SK-N-SH treated with all-trans-retinoic acid at 6 μM for 48 hours (cell line): Measurements from ENCODE around the gene NXPE4.

Experiments
- ATAC-seq: fragments of 200-7000 bp; cut with Tn5 transposase; 3 replicates; pipeline ENCODE4 v1.9.1; 2020; ENCODE audit warnings: mild to moderate bottlenecking, moderate library complexity
- BACH2 ChIP-seq: fragments of 250-450 bp; sonication (Bioruptor Pico); IDR thresholded peaks from 2 replicates; pipeline ENCODE4 v1.9.0; 2021; ENCODE audit warnings: mild to moderate bottlenecking, borderline replicate concordance
- ESRRG ChIP-seq: fragments of 250-450 bp; sonication (Bioruptor Pico); IDR thresholded peaks from 2 replicates; pipeline ENCODE4 v1.6.1; 2021; ENCODE audit warnings: mild to moderate bottlenecking
- ISL1 ChIP-seq: fragments of 250-450 bp; sonication (Bioruptor Pico); IDR thresholded peaks from 2 replicates; pipeline ENCODE4 v2.1.2; 2022; ENCODE audit warnings: mild to moderate bottlenecking, moderate library complexity
- RARB ChIP-seq: fragments of 250-450 bp; sonication (Bioruptor Pico); IDR thresholded peaks from 2 replicates; pipeline ENCODE4 v1.8.0; 2021; ENCODE audit warnings: mild to moderate bottlenecking, moderate library complexity
- SNAI2 ChIP-seq: fragments of 250-450 bp; sonication (Bioruptor Pico); IDR thresholded peaks from 2 replicates; pipeline ENCODE4 v1.5.0; 2020; ENCODE audit warnings: mild to moderate bottlenecking, moderate library complexity
- TOX ChIP-seq: fragments of 250-450 bp; sonication (Bioruptor Pico); IDR thresholded peaks from 2 replicates; pipeline ENCODE4 v1.8.0; 2021; ENCODE audit warnings: mild to moderate bottlenecking, moderate library complexity, borderline replicate concordance
- ZC3H10 ChIP-seq: fragments of 250-450 bp; sonication (Bioruptor Pico); IDR thresholded peaks from 2 replicates; pipeline ENCODE4 v1.5.1; 2021; ENCODE audit warnings: mild to moderate bottlenecking, moderate library complexity
- ZFP3 ChIP-seq: fragments of 250-450 bp; sonication (Bioruptor Pico); IDR thresholded peaks from 2 replicates; pipeline ENCODE4 v1.5.0; 2020; ENCODE audit warnings: mild to moderate bottlenecking, moderate library complexity
- ZFP30 ChIP-seq: fragments of 450-650 bp; formaldehyde crosslinking; IDR thresholded peaks from 2 replicates; pipeline ENCODE4 v1.5.0; 2022; ENCODE audit warnings: mild to moderate bottlenecking, moderate library complexity
- ZNF565 ChIP-seq: fragments of 450-650 bp; formaldehyde crosslinking; conservative IDR thresholded peaks from 2 replicates; pipeline ENCODE4 v1.5.0; 2020; ENCODE audit warnings: low read depth, mild to moderate bottlenecking, moderate library complexity
- ZNF70 ChIP-seq: fragments of 450-650 bp; formaldehyde crosslinking; IDR thresholded peaks from 2 replicates; pipeline ENCODE4 v1.5.0; 2020; ENCODE audit warnings: mild to moderate bottlenecking, moderate library complexity
- ZNF8 ChIP-seq: fragments of 450-650 bp; formaldehyde crosslinking; IDR thresholded peaks from 2 replicates; pipeline ENCODE4 v1.5.0; 2020; ENCODE audit warnings: mild to moderate bottlenecking, moderate library complexity
- TF ChIP-seq, protein P1 (sequence below): fragments of 250-450 bp; sonication (Bioruptor Pico); IDR thresholded peaks from 2 replicates; pipeline ENCODE4 v1.8.0; 2020; ENCODE audit warnings: mild to moderate bottlenecking, moderate library complexity, borderline replicate concordance
- TF ChIP-seq, protein P2 (sequence below): fragments of 250-450 bp; sonication (Bioruptor Pico); IDR thresholded peaks from 2 replicates; pipeline ENCODE4 v1.5.1; 2021; ENCODE audit warnings: mild to moderate bottlenecking, moderate library complexity
- TF ChIP-seq, protein P3 (sequence below): fragments of 250-450 bp; sonication (Bioruptor Pico); IDR thresholded peaks from 2 replicates; pipeline ENCODE4 v1.8.0; 2021; ENCODE audit warnings: low read depth, mild to moderate bottlenecking, moderate library complexity, borderline replicate concordance
- TF ChIP-seq, protein P4 (sequence below): fragments of 250-450 bp; sonication (Bioruptor Pico); IDR thresholded peaks from 2 replicates; pipeline ENCODE4 v1.5.0; 2020; ENCODE audit warnings: mild to moderate bottlenecking, moderate library complexity

The NXPE4 gene

DNA sequence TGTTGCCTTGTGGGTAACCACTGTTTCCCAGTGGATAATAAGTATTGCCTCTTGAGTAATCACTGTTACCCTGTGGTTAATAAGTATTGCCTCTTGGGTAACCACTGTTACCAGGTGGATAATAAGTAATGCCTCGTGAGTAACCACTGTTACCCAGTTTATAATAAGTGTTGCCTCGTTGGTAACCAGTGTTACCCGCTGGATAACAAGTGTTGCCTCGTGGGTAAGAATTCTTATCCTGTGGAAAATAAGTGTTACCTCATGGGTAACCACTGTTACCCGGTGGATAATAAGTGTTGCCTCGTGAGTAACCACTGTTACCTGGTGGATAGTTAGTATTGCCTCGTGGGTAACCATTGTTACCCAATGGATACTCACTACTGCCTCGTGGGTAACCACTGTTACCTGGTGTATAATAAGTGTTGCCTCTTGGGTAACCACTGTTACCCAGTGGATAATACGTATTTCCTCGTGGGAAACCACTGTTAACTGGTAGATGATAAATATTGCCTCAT lies 24.1 kb upstream of the NXPE4 start:
- no peak for ATAC-seq
- TF ChIP-seq ZFP3 (CRISPR knock-in tag) = no peak
- TF ChIP-seq, protein P1, sequence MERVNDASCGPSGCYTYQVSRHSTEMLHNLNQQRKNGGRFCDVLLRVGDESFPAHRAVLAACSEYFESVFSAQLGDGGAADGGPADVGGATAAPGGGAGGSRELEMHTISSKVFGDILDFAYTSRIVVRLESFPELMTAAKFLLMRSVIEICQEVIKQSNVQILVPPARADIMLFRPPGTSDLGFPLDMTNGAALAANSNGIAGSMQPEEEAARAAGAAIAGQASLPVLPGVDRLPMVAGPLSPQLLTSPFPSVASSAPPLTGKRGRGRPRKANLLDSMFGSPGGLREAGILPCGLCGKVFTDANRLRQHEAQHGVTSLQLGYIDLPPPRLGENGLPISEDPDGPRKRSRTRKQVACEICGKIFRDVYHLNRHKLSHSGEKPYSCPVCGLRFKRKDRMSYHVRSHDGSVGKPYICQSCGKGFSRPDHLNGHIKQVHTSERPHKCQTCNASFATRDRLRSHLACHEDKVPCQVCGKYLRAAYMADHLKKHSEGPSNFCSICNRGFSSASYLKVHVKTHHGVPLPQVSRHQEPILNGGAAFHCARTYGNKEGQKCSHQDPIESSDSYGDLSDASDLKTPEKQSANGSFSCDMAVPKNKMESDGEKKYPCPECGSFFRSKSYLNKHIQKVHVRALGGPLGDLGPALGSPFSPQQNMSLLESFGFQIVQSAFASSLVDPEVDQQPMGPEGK (CRISPR knock-in tag) = no peak
- no peak for TF ChIP-seq ZNF8 (CRISPR knock-in tag)

DNA sequence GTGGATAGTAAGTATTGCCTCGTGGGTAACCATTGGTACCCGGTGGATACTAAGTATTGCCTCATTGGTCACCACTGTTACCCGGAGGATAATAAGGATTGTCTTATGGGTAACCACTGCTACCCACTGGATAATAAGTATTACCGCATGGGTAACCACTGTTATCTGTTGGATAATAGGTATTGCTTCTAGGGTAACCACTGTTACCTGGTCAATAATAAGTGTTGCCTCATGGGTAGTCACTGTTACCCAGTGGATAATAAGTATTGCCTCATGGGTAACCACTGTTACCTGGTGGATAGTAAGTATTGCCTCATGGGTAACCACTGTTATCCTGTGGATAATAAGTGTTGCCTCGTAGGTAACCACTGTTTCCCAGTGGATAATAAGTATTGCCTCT lies 22.6 kb upstream of the NXPE4 start:
- ATAC-seq = no peak
- TF ChIP-seq ESRRG (no peak), TOX (CRISPR knock-in tag) (no peak), ISL1 (CRISPR knock-in tag) (no peak), ZNF8 (CRISPR knock-in tag) (no peak), ZFP30 (CRISPR knock-in tag) (no peak), ZC3H10 (no peak), SNAI2 (CRISPR knock-in tag) (no peak), ZNF70 (CRISPR knock-in tag) (no peak), ZNF565 (CRISPR knock-in tag) (no peak), RARB (CRISPR knock-in tag) (no peak), ZFP3 (CRISPR knock-in tag) (no peak)
- TF ChIP-seq, protein P2, sequence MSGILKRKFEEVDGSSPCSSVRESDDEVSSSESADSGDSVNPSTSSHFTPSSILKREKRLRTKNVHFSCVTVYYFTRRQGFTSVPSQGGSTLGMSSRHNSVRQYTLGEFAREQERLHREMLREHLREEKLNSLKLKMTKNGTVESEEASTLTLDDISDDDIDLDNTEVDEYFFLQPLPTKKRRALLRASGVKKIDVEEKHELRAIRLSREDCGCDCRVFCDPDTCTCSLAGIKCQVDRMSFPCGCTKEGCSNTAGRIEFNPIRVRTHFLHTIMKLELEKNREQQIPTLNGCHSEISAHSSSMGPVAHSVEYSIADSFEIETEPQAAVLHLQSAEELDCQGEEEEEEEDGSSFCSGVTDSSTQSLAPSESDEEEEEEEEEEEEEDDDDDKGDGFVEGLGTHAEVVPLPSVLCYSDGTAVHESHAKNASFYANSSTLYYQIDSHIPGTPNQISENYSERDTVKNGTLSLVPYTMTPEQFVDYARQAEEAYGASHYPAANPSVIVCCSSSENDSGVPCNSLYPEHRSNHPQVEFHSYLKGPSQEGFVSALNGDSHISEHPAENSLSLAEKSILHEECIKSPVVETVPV (CRISPR knock-in tag) = no peak
- TF ChIP-seq, protein P3, sequence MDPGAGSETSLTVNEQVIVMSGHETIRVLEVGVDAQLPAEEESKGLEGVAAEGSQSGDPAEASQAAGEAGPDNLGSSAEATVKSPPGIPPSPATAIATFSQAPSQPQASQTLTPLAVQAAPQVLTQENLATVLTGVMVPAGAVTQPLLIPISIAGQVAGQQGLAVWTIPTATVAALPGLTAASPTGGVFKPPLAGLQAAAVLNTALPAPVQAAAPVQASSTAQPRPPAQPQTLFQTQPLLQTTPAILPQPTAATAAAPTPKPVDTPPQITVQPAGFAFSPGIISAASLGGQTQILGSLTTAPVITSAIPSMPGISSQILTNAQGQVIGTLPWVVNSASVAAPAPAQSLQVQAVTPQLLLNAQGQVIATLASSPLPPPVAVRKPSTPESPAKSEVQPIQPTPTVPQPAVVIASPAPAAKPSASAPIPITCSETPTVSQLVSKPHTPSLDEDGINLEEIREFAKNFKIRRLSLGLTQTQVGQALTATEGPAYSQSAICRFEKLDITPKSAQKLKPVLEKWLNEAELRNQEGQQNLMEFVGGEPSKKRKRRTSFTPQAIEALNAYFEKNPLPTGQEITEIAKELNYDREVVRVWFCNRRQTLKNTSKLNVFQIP (CRISPR knock-in tag) = no peak
- TF ChIP-seq, protein P4, sequence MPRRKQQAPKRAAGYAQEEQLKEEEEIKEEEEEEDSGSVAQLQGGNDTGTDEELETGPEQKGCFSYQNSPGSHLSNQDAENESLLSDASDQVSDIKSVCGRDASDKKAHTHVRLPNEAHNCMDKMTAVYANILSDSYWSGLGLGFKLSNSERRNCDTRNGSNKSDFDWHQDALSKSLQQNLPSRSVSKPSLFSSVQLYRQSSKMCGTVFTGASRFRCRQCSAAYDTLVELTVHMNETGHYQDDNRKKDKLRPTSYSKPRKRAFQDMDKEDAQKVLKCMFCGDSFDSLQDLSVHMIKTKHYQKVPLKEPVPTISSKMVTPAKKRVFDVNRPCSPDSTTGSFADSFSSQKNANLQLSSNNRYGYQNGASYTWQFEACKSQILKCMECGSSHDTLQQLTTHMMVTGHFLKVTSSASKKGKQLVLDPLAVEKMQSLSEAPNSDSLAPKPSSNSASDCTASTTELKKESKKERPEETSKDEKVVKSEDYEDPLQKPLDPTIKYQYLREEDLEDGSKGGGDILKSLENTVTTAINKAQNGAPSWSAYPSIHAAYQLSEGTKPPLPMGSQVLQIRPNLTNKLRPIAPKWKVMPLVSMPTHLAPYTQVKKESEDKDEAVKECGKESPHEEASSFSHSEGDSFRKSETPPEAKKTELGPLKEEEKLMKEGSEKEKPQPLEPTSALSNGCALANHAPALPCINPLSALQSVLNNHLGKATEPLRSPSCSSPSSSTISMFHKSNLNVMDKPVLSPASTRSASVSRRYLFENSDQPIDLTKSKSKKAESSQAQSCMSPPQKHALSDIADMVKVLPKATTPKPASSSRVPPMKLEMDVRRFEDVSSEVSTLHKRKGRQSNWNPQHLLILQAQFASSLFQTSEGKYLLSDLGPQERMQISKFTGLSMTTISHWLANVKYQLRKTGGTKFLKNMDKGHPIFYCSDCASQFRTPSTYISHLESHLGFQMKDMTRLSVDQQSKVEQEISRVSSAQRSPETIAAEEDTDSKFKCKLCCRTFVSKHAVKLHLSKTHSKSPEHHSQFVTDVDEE (CRISPR knock-in tag) = no peak

DNA sequence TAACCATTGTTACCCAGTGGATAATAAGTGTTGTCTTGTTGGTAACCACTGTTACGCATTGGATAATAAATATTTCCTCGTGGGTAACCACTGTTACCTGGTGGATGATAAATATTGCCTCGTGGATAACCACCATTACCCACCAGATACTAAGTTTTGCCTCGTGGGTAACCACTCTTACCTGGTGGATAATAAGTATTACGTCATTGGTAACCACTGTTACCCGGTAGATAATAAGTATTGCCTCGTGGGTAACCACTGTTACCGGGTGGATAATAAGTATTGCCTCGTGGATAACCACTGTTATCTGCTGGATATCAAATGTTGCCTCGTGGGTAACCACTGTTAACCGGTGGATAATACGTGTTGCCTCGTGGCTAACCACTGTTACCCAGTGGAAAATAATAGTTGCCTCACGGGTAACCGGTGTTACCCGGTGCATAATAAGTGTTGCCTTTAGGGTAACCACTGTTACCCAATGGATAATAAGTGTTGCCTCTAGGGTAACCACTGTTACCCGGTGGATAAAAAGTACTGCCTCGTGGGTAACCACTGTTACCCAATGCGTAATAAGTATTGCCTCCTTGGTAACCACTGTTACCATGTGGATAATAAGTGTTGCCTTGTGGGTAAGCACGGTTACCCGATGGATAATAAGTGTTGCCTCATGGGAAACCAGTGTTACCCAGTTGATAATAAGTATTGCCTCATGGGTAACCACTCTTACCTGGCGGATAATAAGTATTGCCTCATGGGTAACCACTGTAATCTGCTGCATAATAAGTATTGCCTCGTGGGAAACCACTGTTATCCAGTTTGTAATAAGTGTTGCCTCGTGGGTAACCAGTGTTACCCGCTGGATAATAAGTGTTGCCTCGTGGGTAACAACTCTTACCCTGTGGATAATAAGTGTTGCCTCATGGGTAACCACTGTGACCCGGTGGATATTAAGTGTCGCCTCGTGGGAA lies 21.9 kb upstream of the NXPE4 start:
- TF ChIP-seq RARB (CRISPR knock-in tag) (no peak), ZFP30 (CRISPR knock-in tag) (no peak), ZNF8 (CRISPR knock-in tag) (no peak), ISL1 (CRISPR knock-in tag) (no peak), BACH2 (CRISPR knock-in tag) (no peak), ESRRG (no peak), TOX (CRISPR knock-in tag) (no peak)
- TF ChIP-seq, protein P3 (CRISPR knock-in tag) = no peak
- TF ChIP-seq, protein P4 (CRISPR knock-in tag) = no peak
- ATAC-seq = no peak
